ENCODE results near the gene NKX1-1.

DNA sequence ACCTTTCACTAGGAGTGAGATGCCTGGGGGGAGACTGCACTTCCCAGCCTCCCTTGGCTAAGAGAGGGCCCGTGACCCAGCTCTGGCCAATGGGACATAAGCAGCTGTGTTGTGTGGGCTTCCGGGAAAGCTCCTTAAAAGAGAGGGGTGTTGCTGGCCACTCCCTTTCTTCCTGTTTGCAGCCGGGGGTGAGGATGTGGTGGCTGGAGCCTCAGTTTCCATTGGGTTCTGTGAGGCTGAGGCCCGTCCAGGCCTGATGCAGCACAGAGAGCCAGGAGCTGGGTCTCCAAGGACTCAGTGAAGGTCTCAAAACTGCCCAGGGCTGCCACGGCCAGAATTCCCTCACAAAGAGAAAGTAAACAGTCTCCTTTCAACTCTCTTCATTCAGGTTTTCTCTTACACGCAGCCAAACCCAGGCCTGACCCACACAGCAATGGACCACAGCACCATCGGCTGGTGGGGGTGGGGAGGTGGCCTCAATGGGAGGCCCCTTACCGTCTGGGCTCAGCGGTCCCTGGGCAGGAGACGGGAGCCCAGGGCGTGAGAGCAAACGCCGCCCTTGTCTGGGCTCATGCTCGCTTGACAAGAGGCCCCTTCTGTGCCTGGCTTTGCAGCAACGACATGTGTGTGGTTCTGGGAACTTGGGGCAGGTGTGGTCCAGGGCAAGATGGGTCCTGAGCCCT lies 6.6 kb downstream of the NKX1-1 start:
- TF ChIP-seq POLR2A (IDR thresholded peaks at IDR 0.05): no peak
- TF ChIP-seq, protein P1, sequence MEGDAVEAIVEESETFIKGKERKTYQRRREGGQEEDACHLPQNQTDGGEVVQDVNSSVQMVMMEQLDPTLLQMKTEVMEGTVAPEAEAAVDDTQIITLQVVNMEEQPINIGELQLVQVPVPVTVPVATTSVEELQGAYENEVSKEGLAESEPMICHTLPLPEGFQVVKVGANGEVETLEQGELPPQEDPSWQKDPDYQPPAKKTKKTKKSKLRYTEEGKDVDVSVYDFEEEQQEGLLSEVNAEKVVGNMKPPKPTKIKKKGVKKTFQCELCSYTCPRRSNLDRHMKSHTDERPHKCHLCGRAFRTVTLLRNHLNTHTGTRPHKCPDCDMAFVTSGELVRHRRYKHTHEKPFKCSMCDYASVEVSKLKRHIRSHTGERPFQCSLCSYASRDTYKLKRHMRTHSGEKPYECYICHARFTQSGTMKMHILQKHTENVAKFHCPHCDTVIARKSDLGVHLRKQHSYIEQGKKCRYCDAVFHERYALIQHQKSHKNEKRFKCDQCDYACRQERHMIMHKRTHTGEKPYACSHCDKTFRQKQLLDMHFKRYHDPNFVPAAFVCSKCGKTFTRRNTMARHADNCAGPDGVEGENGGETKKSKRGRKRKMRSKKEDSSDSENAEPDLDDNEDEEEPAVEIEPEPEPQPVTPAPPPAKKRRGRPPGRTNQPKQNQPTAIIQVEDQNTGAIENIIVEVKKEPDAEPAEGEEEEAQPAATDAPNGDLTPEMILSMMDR (IDR thresholded peaks at IDR 0.05): no peak
